ENCODE data around the gene PCNX3.

Gene PCNX3

DNA sequence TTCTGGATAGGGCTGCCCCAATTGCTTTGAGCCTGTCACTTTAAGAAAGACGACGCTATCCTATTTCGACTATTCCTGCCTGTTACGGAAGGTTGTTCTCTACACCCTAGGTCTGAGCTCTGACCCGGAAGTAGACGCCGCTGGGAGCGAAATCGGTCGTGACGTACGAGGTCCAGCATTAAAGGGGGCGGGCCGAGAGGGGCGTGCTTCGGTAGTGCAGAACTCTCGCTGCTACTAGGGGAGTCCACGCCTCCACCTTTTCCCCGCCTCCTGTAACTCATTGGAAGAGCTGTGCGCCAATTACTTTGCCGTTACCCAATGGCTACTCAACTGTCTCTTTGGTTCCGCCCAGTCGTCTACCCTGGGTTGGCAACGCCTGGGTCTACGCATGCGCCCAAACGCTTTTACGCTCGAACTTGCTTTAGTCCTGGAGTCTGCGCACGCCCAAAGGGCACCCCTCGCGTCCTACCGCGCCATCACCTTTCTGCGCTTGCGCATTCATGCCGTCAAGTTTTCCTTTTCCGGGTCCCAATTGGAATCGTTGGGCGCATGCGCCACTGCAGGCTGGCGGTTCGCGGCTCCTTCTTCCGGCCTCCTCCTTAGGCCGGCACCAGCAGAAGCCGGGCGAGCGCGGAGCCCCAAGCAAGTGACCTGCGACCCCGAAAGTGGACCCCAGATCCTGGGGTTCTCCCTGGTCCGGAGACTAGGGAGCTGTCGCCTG, at the start of gene PCNX3:
Gene PCNX3, plus strand, starts transcription at position 548 of the 721 bp plus-strand sequence. CDS start 536 bp downstream, outside the sequence.
- peak; percentile 100 for DNase-seq

DNA sequence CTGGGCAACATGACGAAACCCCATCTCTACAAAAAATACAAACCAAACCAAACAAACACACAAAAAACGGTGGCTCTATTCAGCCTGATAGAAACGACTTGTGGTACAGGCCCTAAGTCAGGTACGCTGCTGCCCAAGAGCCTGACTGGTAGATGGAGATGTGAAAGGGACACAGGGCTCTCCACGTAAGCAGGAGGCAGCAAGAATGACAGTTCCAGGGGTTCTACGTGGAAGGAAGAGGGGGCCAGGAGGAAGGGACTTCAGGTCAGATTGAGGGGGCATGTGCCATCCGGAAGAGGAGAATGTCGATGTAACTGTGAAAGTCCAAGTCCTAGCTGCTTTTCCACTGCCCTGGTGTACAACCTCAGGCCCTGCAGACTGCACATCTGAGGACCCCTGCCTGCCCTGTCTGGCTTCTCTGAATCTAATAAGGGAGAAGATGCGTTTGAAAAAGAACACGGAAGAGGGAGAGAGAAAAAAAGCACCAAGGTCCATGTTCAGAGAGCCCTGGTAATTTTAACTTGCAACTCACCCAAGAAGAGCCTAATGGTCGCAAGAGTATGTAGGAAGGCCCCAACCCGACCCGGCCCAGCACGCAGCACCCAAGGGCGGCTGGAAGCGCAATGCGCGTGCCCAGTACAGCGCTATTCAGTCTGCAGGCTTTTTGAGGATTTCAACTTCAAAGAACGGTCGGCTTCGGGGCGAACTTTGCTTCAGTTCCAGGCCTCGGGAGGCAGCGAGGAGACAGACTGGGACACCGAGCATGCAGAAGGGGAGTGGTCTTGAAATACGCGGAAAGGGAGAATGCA, 46.2 kb upstream of the PCNX3 start:
- no peak for DNase-seq

GRCh38 chr11:65569973-65570918, 45.3 kb upstream of the PCNX3 start, which contains the start of gene ZNRD2:
TSS of gene ZNRD2 (plus strand) at chr11:65570477. CDS start at chr11:65570492, 15 bp downstream.
- peak; percentile 89 for DNase-seq

- no peak for DNase-seq
Measured at GRCh38 chr11:65571420-65571819, 44.2 kb upstream of the PCNX3 start.

DNA sequence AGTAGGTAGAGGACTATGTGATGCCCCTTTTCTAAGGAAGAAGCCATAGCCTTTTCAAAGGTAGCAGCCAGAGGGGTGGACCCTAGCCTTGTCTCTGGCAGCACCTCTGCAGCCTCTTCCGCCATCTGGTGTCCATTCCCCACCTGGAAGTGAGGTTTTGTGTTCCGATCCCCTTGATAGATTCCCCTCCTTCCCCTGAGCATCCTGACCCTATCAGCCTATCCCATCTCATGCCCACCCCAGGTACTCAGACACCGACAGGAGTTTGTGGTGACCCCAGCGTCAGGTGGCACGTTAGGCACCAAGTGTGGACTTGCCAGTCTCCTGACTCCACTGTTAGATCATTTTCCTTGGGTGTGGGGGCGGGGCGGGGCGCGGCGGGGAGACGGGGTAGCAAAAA, 43.6 kb upstream of the PCNX3 start:
- DNase-seq: peak; percentile 44

DNA sequence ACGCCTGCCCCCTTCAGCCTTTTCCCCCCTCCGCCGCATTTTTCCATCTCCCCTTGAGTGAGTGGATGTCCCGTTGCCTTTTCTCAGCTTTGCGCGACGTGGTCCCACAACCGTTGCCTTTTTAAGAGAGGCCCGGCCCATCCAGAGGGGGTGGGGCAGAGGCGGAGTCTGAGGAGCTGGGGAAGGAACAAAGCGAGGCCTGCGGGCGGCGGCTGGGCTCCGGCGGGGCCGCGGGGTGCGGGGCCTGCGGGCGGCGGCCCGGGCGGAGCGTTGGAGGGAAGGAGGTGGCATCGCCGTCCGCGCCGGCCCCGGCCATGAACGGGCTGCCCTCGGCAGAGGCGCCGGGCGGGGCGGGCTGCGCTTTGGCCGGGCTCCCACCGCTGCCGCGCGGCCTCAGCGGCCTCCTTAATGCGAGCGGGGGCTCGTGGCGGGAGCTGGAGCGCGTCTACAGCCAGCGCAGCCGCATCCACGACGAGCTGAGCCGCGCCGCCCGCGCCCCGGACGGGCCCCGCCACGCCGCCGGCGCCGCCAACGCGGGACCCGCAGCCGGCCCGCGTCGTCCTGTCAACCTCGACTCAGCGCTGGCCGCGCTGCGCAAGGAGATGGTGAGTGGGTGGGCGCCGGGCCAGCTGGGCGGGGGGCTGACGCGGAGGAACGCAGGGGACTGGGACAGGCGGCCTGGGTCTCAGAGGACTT, 43.1 kb upstream of the PCNX3 start, which contains the start of gene FAM89B:
Gene FAM89B, plus strand, starts transcription at position 183 of the 696 bp plus-strand sequence. Its CDS starts 132 bp downstream, at position 315.
- peak; percentile 36 for DNase-seq

DNA sequence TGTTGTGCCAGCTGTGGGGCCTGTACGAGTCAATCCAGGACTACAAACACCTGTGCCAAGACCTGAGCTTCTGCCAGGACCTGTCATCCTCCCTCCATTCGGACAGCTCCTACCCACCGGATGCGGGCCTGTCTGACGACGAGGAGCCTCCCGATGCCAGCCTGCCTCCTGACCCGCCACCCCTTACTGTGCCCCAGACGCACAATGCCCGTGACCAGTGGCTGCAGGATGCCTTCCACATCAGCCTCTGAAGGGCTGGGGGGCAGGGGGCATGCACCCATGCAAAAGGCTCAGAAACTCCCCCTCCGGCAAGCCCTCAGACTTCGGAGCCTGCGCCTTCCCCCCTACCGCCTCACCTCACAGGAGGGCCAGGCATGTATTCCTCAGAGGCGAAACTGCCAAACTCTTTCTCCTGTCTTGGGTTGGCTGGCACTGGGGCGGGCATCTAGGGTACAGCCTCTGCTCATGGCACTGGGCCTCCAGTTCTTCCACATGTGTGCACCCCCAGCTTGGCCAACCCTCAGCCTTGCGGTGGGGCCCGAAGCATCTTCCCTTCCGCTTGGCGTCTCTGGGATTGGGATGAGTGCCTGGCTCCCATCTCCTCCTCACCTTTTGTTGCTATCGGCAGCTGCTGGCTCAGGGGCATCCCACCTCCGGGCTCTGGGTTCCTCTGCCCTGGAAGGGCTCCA, 42.0 kb upstream of the PCNX3 start:
- DNase-seq: no peak

DNA sequence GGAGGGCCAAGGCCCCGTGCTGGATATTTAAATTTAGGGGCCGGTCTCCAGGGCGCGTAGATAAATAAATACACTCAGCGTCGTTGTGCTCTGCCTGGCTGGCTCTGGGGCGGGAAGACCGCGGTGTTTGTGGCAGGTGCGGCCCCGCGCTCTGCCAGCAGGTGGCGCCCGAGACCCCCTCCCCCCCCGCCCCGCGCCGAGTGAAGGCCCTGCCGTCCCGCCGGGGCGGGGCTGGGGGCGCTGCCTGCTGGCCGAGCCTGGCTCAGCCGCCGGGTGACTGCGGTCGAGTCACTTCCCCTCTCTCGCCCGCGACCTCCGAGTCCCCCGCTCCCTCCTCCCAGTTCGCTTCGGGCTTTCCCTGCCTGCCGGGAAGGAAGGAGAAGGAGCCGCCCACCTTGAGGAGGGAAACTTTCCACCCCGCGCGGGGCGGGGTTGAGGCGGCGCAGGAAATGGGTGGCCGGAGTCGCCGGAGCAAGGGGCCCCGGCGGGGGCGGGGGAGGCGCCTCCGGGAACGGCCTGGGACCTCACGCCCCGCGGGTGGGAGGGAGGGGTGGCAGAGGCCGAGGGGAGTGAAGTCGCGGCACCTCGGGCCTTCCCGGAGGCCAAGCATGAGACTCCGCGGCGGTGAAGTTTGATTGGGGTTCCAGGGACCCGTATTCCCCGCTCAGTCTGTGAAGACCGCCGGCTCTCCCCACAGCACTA, 41.3 kb upstream of the PCNX3 start:
- peak; percentile 64 for DNase-seq

DNA sequence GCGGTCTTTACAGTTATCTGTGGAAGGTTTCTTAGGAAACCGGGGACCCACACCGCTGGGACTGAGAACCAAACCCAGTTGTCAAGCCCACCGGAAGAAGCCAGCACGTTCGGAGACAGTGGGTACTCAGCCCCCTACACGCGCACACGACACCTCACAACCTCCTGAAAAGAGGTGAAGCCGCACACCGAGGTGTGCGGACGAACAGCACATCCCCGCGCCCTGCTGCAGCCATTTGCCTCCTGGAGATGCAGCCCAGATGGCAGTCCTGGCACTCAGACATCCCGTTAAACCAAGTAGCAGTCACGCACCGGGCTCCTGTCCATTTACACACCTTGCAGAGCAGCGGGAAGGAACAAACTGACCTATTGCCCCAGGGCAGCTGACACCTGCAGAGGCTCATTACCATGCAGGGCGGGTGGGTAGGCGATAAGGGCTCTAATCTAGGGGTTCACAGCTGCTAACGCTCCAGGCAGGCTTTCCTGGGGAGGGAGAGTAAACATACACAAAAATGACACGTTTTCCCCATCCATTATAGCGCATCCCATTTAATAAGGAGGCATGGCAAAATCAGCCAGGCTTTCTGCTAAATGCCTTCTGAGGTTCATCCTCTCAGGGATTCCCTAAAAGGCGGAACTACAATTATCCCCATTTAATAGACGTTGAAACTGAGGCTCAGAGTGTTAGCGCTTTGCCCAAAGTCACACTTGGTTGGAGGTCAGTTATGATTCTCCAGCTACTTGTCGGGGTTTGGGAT, 40.6 kb upstream of the PCNX3 start:
- no peak for DNase-seq

DNA sequence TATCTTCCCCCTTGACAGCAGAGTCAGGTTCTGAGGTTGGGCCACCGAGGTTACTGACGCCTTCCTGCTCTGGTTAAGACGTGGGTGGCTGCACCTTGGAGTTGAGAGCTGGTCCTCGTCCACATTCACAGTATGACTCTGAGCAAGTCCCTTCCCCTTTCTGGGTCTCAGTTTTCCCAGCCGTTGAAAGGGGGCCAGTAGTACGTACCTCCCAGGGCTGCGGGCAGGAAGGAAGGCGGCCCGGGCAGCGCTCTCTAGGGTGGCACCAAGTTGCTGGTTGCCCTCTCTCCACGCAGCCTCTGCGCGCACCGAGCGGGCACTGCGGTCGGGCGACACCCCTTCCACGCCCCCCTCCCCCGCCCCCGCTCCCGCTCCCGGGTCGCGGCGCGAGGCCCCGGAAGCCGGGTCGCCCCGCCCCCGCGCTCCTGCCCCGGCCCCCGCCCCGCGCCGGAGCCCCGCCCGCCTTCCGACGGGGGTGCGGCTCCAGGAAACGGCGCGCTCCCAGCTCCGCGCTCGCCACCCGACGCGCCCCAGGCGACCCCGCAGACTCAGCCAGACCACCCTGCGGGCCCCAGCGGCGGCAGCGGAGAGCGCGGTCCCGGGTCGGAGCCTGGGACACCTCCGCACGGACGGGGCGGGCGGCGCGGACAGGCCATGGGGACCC, 39.9 kb upstream of the PCNX3 start, which contains the start of gene EHBP1L1:
Gene EHBP1L1, plus strand, starts transcription at position 486 of the 664 bp plus-strand sequence. CDS start 250 bp downstream, outside the sequence.
- no peak for DNase-seq

- no peak for DNase-seq
Measured at GRCh38 chr11:65576232-65576866, 39.2 kb upstream of the PCNX3 start.

- DNase-seq: no peak
Measured at GRCh38 chr11:65576867-65577755, 38.5 kb upstream of the PCNX3 start.

- DNase-seq: no peak
Measured at GRCh38 chr11:65577756-65578109, 37.8 kb upstream of the PCNX3 start.

- no peak for DNase-seq
Measured at GRCh38 chr11:65578134-65578533, 37.4 kb upstream of the PCNX3 start.

GRCh38 chr11:65578667-65579066, 36.9 kb upstream of the PCNX3 start:
- no peak for DNase-seq

DNA sequence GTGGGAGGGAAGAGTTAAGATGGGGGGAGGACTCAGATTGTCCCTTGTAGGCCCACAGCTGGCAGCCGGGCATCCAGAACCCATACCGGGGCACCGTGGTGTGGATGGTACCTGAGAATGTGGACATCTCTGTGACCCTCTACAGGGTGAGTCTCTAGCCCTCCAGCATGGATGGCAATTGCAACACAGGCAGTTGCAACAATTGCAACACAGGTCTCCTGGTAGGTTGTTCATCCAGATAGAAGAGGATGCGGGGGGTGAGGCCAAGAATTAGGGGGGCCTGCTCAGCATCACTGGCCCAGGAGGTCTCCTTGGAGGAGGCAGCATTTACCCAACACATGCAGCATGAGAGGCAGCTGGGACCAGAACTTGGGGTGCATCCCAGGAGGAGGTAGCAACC, 36.3 kb upstream of the PCNX3 start:
- DNase-seq: no peak

DNA sequence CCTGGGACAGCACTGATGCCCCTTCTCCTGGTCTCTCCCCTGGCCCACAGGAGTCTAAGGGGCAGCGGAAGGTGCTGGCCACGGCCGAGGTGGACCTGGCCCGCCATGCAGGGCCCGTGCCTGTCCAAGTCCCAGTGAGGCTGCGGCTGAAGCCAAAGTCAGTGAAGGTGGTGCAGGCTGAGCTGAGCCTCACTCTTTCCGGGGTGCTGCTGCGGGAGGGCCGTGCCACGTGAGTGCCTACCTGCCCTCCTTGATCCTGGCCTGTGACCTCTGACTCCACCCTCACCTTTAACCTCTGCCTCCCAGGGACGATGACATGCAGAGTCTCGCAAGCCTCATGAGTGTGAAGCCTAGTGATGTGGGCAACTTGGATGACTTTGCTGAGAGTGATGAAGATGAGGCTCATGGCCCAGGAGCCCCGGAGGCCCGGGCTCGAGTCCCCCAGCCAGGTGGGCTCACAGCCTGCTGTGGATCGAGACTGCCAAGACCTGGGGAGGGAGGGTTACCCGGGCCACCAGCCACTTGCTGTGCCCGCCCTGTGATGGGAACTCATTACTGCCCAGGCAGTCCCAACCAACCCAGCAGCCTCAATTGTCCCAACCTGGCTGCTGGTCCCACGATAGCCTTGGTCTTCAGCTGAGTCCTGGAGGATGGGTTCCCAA, 35.4 kb upstream of the PCNX3 start:
- DNase-seq: no peak
